ENCODE data around the gene EXOC3.
"Not testable (repeated sequence)": the region's sequence is repeated elsewhere in the genome, so short reads cannot be mapped to it uniquely, and the experiment has no call there.

EXOC3 gene

GRCh38 chr5:507986-508575, 65.1 kb downstream of the EXOC3 start:
- not testable (repeated sequence) for DNase-seq

DNA sequence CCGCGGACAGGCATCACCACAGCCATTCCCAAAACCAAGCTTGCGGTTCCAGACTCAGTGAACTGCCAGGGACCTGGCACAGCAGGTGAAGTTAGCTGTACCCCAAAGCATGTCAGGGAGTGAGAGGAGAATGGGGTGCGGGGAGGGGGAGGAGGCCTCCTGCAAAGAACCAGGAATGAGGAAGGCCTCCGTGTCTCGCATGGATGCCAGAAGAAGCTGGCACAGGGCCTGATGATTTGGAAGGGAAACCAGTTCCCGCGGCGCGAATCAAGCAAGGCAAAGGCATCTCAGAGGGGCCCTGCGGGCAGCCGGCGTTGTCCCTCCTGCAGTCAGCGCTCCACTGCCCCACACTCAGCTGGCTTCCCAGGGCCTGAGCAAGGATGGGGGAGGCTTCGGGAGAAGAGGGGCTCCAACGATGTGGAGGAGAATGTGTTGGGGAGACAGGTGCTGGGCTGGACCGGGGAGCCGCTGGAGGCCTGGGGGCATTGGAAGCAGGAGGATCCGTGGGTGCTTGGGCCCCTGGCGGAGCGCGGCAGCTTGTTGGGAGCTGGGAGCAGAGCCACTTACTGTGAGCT, 66.7 kb downstream of the EXOC3 start:
- DNase-seq, result no peak

GRCh38 chr5:510521-510920, 67.5 kb downstream of the EXOC3 start:
- no peak for DNase-seq

DNA sequence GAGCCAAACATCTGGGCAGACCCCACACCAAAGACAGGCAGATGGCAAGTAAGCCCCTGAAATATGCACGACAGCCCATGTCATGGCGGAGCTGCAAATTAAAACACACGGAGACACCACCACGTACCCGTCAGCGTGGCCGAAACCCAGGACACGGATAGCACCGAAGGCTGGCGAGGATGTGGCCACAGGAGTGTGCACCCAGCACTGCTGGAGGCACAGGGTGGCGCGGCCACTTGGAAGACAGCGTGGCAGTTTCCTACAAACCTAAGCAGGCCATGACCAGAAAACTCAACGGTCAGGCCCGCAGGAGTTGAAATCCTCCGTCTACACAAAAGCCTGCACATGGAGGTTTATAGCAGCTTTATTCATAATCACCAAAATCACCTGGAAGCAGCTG, 68.5 kb downstream of the EXOC3 start:
- DNase-seq, result no peak

- DNase-seq, result no peak
Observed at GRCh38 chr5:513216-514100, 70.5 kb downstream of the EXOC3 start.

DNA sequence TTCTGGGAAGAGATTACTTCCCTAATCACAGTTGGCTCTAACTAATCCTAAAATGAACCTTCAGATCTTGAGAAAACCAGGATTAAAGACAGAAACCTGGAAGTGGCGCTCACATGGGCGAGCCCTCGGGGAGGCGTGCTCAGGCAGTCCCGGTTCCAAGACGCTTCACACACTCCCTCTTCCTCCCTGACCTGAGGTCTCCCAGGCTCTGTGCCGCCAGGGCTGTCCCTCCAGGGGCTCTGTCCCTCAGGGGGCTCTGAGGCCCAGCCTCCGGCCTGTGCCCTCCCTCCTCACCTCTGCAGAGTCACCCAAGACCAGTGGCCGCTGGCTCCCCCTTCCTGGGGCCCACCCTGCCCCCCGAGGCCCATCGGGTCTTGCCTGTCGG, 71.1 kb downstream of the EXOC3 start:
- DNase-seq, result no peak

DNA sequence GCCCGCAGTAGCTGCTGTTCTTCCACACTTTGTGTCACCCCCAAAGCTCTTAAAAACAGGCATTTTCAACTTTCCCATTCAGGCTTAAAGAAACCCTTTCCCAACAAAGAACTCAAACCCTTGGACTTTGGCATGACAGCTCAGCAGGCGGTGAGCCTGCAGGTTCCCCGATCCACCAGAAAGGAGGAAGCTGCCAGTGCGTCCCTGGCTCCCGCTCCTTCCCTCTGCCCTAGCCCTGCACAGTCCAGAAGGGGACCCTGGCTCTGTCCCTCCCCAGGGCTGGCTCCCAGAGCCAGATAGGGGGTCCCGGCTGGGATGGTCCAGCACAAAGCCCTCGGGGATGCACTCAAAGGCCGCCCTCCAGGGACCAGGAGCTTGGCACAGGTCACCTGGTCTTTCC, 71.7 kb downstream of the EXOC3 start:
- DNase-seq, result no peak

DNA sequence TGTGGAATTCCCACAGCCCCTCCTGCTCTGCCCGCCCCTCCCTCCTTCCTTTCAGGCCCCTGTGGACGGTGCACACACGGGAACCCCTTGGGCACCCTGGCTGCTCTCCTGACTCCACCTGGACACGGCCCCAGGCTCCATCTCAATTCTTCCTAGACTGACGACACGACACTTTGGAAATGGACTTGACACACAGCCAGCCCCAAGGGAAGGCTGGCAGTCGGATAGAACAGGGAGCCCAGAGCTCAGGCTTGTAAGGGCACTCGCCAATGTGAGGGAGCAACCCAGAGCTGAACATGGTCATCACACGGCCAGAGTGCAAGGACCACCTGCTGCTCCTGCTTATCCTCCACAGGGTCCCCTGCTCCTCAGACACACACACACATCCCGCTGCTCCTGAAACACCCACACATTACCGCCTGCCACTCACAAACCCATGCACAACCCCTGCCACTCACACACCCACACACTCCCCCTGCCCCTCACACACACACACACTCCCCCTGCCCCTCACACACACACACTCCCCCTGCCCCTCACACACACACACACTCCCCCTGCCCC, 72.4 kb downstream of the EXOC3 start:
- DNase-seq, result no peak

GRCh38 chr5:516338-516925, 73.5 kb downstream of the EXOC3 start:
- DNase-seq, result no peak
